MM.1S (cell line): ENCODE data around the gene SCRN2.

Source experiments
- DNase-seq: peaks from one replicate; pipeline ENCODE4 v3.0.0-alpha.2; 2015
- H2AFZ ChIP-seq: fragments of 300-600 bp; sonication (generic); 2 replicates; pipeline ENCODE4 v1.6.0; 2016; ENCODE audit warnings: antibody characterized with exemption, low read length
- H3F3A ChIP-seq: fragments of 300-600 bp; sonication (generic); 2 replicates; pipeline ENCODE4 v1.6.1; 2016; ENCODE audit warnings: mild to moderate bottlenecking, antibody characterized with exemption, low read length, moderate library complexity, mixed read lengths; ENCODE audit not compliant: insufficient read depth
- H3K27ac ChIP-seq: fragments of 300-600 bp; sonication (generic); 2 replicates; pipeline ENCODE4 v1.5.1; 2016; ENCODE audit warnings: mild to moderate bottlenecking, low read length
- H3K27me3 ChIP-seq: fragments of 300-600 bp; sonication (generic); replicated peaks from 2 replicates; pipeline ENCODE4 v1.6.0; 2016; ENCODE audit warnings: low read length; ENCODE audit not compliant: insufficient read depth
- H3K36me3 ChIP-seq: fragments of 300-600 bp; sonication (generic); replicated peaks from 2 replicates; pipeline ENCODE4 v1.6.1; 2016; ENCODE audit warnings: mild to moderate bottlenecking, low read length, mixed read lengths; ENCODE audit not compliant: insufficient read depth
- H3K4me1 ChIP-seq: fragments of 300-600 bp; sonication (generic); 2 replicates; pipeline ENCODE4 v1.6.1; 2016; ENCODE audit warnings: low read length, mixed read lengths
- H3K4me2 ChIP-seq: fragments of 300-600 bp; sonication (generic); 2 replicates; pipeline ENCODE4 v1.6.0; 2016; ENCODE audit warnings: low read depth, low read length
- H3K4me3 ChIP-seq: fragments of 300-600 bp; sonication (generic); 2 replicates; pipeline ENCODE4 v1.5.1; 2016; ENCODE audit warnings: low read length, mixed read lengths
- H3K79me2 ChIP-seq: fragments of 300-600 bp; sonication (generic); 2 replicates; pipeline ENCODE4 v1.6.1; 2016; ENCODE audit warnings: mixed run types, low read length, mixed read lengths
- H3K9ac ChIP-seq: fragments of 300-600 bp; sonication (generic); 2 replicates; pipeline ENCODE4 v1.6.1; 2016; ENCODE audit warnings: low read length, mixed read lengths
- H3K9me2 ChIP-seq: fragments of 300-600 bp; sonication (generic); replicated peaks from 2 replicates; pipeline ENCODE4 v1.6.1; 2016; ENCODE audit warnings: mild to moderate bottlenecking, low read length, mixed read lengths; ENCODE audit not compliant: insufficient read depth
- H3K9me3 ChIP-seq: fragments of 300-600 bp; sonication (generic); replicated peaks from 2 replicates; pipeline ENCODE4 v1.6.1; 2016; ENCODE audit warnings: mild to moderate bottlenecking, low read length, mixed read lengths; ENCODE audit not compliant: insufficient read depth
- H4K20me1 ChIP-seq: fragments of 300-600 bp; sonication (generic); 2 replicates; pipeline ENCODE4 v1.6.1; 2016; ENCODE audit warnings: mild to moderate bottlenecking, low read length, moderate library complexity, mixed read lengths; ENCODE audit not compliant: insufficient read depth
- EZH2 ChIP-seq: fragments of 300-600 bp; sonication (generic); optimal IDR thresholded peaks from 2 replicates; pipeline ENCODE3; 2017; ENCODE audit warnings: low read depth, mild to moderate bottlenecking, antibody characterized with exemption, low read length, mixed read lengths
- EZH2phosphoT487 ChIP-seq: fragments of 300-600 bp; sonication (generic); IDR thresholded peaks from 2 replicates; pipeline ENCODE4 v1.6.1; 2018; ENCODE audit warnings: antibody characterized with exemption, low read length
- TF ChIP-seq, protein P1 (sequence below): fragments of 300-600 bp; sonication (generic); IDR thresholded peaks from 2 replicates; pipeline ENCODE4 v1.5.1; 2016; ENCODE audit warnings: antibody characterized with exemption, low read length, mixed read lengths

SCRN2 gene

DNA sequence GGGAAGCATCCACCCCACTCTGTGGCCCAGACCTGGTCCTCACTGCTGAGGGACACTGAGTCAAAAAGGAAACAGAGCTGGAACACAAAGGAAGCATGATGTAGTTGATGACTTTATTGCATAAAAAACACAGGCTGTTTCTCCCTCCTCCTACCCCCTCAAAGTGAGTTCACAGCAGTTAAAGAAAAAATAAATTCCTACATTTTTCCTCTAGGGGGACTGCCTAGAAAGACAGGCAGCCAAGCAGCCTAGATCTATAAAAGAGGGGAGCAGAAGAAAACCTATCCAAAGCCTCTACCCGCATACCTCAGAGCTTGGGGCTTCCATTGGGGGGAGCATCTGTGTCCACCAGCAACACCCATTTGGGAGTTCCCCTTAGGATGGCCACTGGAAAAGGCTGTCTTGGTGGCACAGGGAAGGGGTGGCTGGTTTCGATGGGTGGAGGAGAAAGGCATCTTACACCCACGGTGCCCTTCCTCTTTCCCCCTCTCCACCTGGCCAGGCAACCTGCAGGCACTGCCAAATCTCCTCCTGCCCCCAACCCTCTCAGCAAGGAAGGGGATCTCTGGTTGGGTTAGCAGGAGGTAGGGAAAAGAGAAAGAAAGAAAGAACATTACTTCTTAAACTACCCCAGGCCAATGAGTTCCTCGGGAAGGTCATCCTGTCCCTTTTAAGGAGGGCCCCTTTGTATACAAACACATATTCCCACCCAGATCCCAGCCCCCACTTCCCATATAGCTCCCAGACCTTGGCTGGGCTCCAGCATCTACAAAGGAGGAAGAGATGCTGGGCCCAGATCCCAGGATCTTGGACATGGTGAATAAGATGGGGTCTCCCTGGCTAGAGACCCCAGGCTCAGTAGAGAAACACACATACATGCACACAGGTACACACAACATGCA lies 4.0 kb upstream of the SCRN2 start:
- Histone ChIP-seq H3K79me2 (0 out of 2 replicates have a peak, but pooled peaks cover 5% of the 10 kb centered on the region), H3F3A (peaks cover 6% of the 10 kb centered on the region; the same call in 1 of the 2 replicates), H4K20me1 (no peaks in the 10 kb centered on the region), H3K4me3 (no peak overlapping the region), H2AFZ (no peak overlapping the region), H3K4me2 (no peak overlapping the region), H3K36me3 (no peaks in the 10 kb centered on the region), H3K27me3 (peaks cover 56% of the 10 kb centered on the region), H3K9ac (no peak overlapping the region), H3K27ac (no peak overlapping the region), H3K9me2 (no peaks in the 10 kb centered on the region), H3K9me3 (no peaks in the 10 kb centered on the region), H3K4me1 (peaks cover 18% of the 10 kb centered on the region)
- TF ChIP-seq EZH2phosphoT487: no peak
- TF ChIP-seq, protein P1, sequence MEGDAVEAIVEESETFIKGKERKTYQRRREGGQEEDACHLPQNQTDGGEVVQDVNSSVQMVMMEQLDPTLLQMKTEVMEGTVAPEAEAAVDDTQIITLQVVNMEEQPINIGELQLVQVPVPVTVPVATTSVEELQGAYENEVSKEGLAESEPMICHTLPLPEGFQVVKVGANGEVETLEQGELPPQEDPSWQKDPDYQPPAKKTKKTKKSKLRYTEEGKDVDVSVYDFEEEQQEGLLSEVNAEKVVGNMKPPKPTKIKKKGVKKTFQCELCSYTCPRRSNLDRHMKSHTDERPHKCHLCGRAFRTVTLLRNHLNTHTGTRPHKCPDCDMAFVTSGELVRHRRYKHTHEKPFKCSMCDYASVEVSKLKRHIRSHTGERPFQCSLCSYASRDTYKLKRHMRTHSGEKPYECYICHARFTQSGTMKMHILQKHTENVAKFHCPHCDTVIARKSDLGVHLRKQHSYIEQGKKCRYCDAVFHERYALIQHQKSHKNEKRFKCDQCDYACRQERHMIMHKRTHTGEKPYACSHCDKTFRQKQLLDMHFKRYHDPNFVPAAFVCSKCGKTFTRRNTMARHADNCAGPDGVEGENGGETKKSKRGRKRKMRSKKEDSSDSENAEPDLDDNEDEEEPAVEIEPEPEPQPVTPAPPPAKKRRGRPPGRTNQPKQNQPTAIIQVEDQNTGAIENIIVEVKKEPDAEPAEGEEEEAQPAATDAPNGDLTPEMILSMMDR: peak; percentile 39
- TF ChIP-seq EZH2: no peak
- DNase-seq: no peak

DNA sequence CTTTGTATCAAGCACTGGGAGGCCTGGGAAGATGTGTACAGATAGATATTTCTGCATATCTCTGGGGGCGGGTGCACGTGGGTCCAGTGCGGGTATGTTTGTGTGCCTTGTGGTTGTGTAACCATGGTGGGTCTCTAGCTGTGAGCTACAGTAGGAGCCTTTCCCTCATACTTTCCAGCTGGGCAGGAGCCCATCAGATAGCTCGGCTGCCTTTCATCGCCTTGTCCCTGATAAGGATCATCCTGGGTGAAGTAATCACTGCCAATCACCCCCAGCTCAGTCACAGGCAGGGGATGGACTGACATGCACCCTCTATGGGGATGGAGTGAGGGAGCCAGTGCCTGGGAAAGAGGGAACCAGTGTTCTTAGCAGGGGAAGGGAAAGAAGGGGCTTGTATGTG lies 3.2 kb upstream of the SCRN2 start:
- no peak for DNase-seq
- Histone ChIP-seq H3K4me2 (no peak overlapping the region), H3F3A (peaks cover 6% of the 10 kb centered on the region; the same call in 1 of the 2 replicates), H3K27ac (no peak overlapping the region), H3K27me3 (peaks cover 47% of the 10 kb centered on the region), H2AFZ (no peak overlapping the region), H3K9me3 (no peaks in the 10 kb centered on the region), H3K9ac (no peak overlapping the region), H3K4me1 (peaks cover 20% of the 10 kb centered on the region), H3K9me2 (no peaks in the 10 kb centered on the region), H3K36me3 (no peaks in the 10 kb centered on the region), H4K20me1 (no peaks in the 10 kb centered on the region), H3K4me3 (no peak overlapping the region), H3K79me2 (0 out of 2 replicates have a peak, but pooled peaks cover 5% of the 10 kb centered on the region)
- no peak for TF ChIP-seq EZH2phosphoT487
- no peak for TF ChIP-seq EZH2

GRCh38 chr17:47843391-47843730 lies 2.3 kb upstream of the SCRN2 start:
- Histone ChIP-seq H2AFZ (no peak overlapping the region), H3K9me3 (no peaks in the 10 kb centered on the region), H4K20me1 (no peaks in the 10 kb centered on the region), H3K9me2 (no peaks in the 10 kb centered on the region), H3K27ac (no peak overlapping the region), H3K4me1 (peaks cover 20% of the 10 kb centered on the region), H3F3A (peaks cover 6% of the 10 kb centered on the region; the same call in 1 of the 2 replicates), H3K36me3 (no peaks in the 10 kb centered on the region), H3K79me2 (0 out of 2 replicates have a peak, but pooled peaks cover 5% of the 10 kb centered on the region), H3K4me3 (no peak overlapping the region), H3K27me3 (peaks cover 39% of the 10 kb centered on the region), H3K9ac (no peak overlapping the region), H3K4me2 (no peak overlapping the region)
- TF ChIP-seq EZH2phosphoT487 (no peak), EZH2 (no peak)
- TF ChIP-seq, protein P1: no peak
- DNase-seq: no peak
